Measurements from ENCODE around the gene KRTAP19-8.

KRTAP19-8 gene

DNA sequence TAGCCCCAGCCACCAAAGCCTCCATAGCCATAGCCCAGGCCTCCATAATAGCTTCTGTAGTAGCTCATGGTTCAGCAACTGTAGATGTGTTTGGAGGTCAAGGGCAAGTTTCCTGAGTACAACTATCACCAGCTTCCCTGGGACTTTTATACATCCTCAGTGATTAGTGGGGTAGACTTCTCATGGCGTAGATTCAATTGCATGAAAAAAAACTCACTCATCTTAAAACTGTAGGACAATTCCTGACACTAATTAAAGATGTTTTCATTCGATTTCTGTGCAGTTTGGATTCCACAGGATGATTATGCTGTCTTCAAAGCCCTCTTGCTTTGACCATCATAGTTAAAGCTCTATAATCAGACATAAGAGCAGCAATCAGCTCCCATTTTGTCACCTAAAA, at the start of gene KRTAP19-8:
KRTAP19-8 (minus strand) TSS at position 101 of the 400 bp plus-strand sequence; CDS start at position 68, 33 bp downstream.
- no peaks in the 10 kb centered on the region for H3K4me1 Mint-ChIP-seq (ENCODE audit: low read depth)
- peaks cover 10% of the 10 kb centered on the region for H3K27me3 Mint-ChIP-seq (ENCODE audit: low read depth)
- H3K36me3 Mint-ChIP-seq (ENCODE audit: low read depth) = no peaks in the 10 kb centered on the region
- H3K4me3 Mint-ChIP-seq = no peak within 1 kb of the TSS
- H3K9me3 Mint-ChIP-seq = no peaks in the 10 kb centered on the region
- no peak within 1 kb of the TSS for H3K27ac Mint-ChIP-seq

DNA sequence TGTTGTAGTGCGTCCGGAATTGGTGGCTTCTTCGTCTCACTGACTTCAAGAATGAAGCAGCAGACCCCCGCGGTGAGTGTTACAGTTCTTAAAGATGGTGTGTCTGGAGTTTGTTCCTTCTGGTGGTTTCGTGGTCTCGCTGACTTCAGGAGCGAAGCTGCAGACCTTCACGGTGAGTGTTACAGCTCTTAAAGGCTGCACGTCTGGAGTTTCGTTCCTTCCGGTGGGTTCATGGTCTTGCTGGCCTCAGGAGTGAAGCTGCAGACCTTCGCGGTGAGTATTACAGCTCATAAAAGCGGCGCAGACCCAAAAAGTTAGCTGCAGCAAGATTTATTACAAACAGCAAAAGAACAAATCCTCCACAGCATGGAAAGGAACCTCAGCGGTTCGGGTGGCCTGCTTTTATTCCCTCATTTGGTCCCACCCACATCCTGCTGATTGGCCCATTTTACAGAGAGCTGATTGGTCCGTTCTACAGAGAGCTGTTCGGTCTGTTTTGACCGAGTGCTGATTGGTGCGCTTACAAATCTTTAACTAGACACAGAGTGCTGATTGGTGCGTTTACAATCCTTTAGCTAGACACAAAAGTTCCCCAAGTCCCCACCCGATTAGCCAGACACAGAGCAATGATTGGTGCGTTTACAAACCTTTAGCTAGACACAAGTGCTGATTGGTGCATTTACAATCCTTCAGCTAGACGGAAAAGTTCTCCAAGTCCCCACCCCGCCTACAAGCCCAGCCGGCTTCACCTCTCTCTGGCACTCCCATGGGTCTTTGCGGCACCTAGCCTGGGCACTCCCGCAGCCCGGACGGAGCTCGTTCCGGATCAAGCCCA, 49.6 kb upstream of the KRTAP19-8 start:
- Mint-ChIP-seq H3K36me3 (ENCODE audit: low read depth) (no peaks in the 10 kb centered on the region), H3K9me3 (no peaks in the 10 kb centered on the region), H3K27ac (no peak overlapping the region), H3K4me3 (no peak overlapping the region), H3K27me3 (ENCODE audit: low read depth) (peaks cover 23% of the 10 kb centered on the region), H3K4me1 (ENCODE audit: low read depth) (peaks cover 9% of the 10 kb centered on the region)

DNA sequence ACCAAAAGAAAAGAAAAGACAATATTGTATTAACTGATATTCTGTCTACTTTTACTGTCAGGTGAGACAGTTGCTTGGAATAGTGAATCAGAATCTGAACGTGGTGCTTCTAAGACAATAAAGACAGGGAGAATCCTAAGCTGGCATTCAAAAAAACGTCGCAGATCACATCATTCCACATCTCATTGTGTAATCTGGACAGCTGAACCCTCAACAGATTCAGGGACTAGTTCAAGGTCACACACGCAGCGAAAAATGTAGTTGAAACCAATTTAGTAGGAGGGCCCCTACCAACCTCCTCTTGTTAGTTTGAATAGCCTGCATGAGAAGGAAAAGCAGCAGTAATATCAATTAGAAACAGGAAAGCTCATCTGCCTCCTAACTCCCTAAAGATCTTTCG, 46.4 kb upstream of the KRTAP19-8 start:
- H3K9me3 Mint-ChIP-seq = no peaks in the 10 kb centered on the region

DNA sequence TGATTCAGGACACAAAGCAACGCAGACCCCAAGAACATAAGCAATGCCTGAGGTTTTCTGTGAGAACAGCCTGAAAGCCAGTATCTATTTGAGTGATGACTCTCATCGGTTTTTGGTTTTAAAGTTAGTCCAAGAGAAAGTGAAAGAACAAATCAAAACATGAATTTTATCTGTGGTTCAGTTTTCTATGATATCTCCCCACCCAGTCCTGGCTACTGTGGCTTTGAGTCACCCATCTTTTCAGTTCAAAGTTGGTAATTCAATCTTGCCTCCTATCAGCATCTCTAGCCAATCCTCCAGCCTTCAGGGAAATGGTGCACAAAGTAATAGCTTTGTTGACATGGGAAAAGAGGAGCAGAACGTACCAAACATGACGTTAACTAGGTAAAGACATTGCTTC, 40.5 kb upstream of the KRTAP19-8 start:
- H3K4me3 Mint-ChIP-seq = no peak overlapping the region
- H3K36me3 Mint-ChIP-seq (ENCODE audit: low read depth) = no peaks in the 10 kb centered on the region
- no peaks in the 10 kb centered on the region for H3K9me3 Mint-ChIP-seq
- H3K4me1 Mint-ChIP-seq (ENCODE audit: low read depth) = peaks cover 9% of the 10 kb centered on the region
- H3K27ac Mint-ChIP-seq = no peak overlapping the region
- peaks cover 25% of the 10 kb centered on the region for H3K27me3 Mint-ChIP-seq (ENCODE audit: low read depth)

More for the DNA sequence above, 46.4 kb upstream of the KRTAP19-8 start:
- Mint-ChIP-seq H3K36me3 (ENCODE audit: low read depth) (no peaks in the 10 kb centered on the region), H3K4me3 (no peak overlapping the region), H3K27me3 (ENCODE audit: low read depth) (peaks cover 7% of the 10 kb centered on the region), H3K27ac (no peak overlapping the region), H3K4me1 (ENCODE audit: low read depth) (peaks cover 9% of the 10 kb centered on the region)

GRCh38 chr21:31078216-31078615, 39.9 kb upstream of the KRTAP19-8 start:
- Mint-ChIP-seq H3K27ac (no peak overlapping the region), H3K27me3 (ENCODE audit: low read depth) (peaks cover 30% of the 10 kb centered on the region), H3K4me1 (ENCODE audit: low read depth) (peaks cover 9% of the 10 kb centered on the region), H3K9me3 (no peaks in the 10 kb centered on the region), H3K36me3 (ENCODE audit: low read depth) (no peaks in the 10 kb centered on the region), H3K4me3 (no peak overlapping the region)

DNA sequence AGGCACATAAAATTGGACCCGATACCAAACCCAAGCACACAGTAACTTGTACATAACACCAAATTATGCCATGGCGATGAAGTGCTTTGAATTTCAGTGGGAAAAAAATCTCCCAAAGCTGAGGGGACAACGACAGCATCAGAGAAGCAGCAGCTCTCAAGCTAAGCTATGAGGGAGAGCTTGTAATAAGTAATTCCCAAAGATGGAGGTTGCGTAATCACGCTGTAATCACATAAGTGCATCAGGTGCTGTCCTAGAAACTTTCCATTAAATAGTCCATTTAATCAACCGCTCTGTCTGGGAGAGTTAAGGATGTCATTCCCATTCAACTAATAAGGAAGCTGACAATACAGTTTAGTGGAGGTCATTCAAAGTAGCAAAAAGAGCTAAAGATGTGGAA, 37.6 kb upstream of the KRTAP19-8 start:
- Mint-ChIP-seq H3K36me3 (ENCODE audit: low read depth) (no peaks in the 10 kb centered on the region), H3K4me1 (ENCODE audit: low read depth) (peaks cover 9% of the 10 kb centered on the region), H3K27ac (no peak overlapping the region), H3K9me3 (no peaks in the 10 kb centered on the region), H3K27me3 (ENCODE audit: low read depth) (peaks cover 41% of the 10 kb centered on the region), H3K4me3 (no peak overlapping the region)

DNA sequence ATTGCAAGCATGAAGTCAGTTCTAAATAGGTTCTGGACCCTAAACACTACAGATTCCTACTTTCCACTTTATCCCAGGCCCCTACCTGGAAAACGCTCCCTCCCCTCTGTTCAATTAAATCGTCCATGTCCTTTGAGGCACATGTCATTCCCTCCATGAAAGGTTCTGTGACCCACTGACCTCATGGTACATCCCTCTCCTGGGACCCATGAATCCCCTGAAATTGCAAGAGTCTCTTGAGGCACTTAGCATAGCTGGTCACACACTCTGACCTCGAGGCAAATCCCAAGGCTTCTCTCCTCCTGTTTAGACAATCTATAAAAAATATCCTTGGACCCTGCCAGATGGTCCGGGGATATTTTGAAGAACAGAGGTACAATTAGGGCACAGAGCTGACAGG, 34.3 kb upstream of the KRTAP19-8 start:
- Mint-ChIP-seq H3K27ac (no peak overlapping the region), H3K27me3 (ENCODE audit: low read depth) (peaks cover 51% of the 10 kb centered on the region), H3K9me3 (no peaks in the 10 kb centered on the region), H3K4me1 (ENCODE audit: low read depth) (no peaks in the 10 kb centered on the region), H3K4me3 (no peak overlapping the region), H3K36me3 (ENCODE audit: low read depth) (no peaks in the 10 kb centered on the region)

- Mint-ChIP-seq H3K9me3 (no peaks in the 10 kb centered on the region), H3K36me3 (ENCODE audit: low read depth) (no peaks in the 10 kb centered on the region), H3K27ac (peak overlapping the region; percentile 32), H3K4me3 (no peak overlapping the region), H3K4me1 (ENCODE audit: low read depth) (peaks cover 5% of the 10 kb centered on the region), H3K27me3 (ENCODE audit: low read depth) (peaks cover 9% of the 10 kb centered on the region)
Observed at GRCh38 chr21:31064803-31065202, 26.5 kb upstream of the KRTAP19-8 start.

- Mint-ChIP-seq H3K4me1 (ENCODE audit: low read depth) (no peaks in the 10 kb centered on the region), H3K9me3 (no peaks in the 10 kb centered on the region), H3K27me3 (ENCODE audit: low read depth) (no peaks in the 10 kb centered on the region), H3K4me3 (no peak overlapping the region), H3K36me3 (ENCODE audit: low read depth) (no peaks in the 10 kb centered on the region), H3K27ac (no peak overlapping the region)
Observed at GRCh38 chr21:31052489-31053142, 14.3 kb upstream of the KRTAP19-8 start.

GRCh38 chr21:31050577-31051157, 12.4 kb upstream of the KRTAP19-8 start:
- Mint-ChIP-seq H3K27ac (no peak overlapping the region), H3K36me3 (ENCODE audit: low read depth) (no peaks in the 10 kb centered on the region), H3K4me3 (no peak overlapping the region), H3K4me1 (ENCODE audit: low read depth) (no peaks in the 10 kb centered on the region), H3K27me3 (ENCODE audit: low read depth) (no peaks in the 10 kb centered on the region), H3K9me3 (no peaks in the 10 kb centered on the region)

DNA sequence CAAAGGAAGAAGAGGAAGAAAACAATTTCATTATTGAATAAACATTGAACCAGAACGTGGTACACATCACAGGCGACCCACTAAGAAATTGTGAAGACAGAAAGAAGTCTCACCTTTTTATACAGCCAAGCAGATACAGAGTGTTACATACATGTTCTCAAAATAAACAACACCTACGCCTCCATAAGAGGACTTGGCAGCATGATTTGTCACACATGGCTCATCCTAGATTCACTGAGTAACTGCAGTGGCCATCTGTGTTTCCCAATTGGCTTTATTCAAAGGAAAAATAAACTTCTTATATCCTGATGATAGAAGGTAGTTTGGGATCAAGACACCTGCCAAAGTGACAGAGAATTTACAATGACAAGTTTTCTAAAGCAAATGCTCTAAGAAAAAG, 7.6 kb upstream of the KRTAP19-8 start:
- Mint-ChIP-seq H3K4me3 (no peak overlapping the region), H3K27me3 (ENCODE audit: low read depth) (peaks cover 3% of the 10 kb centered on the region), H3K9me3 (no peaks in the 10 kb centered on the region), H3K36me3 (ENCODE audit: low read depth) (no peaks in the 10 kb centered on the region), H3K27ac (no peak overlapping the region), H3K4me1 (ENCODE audit: low read depth) (no peaks in the 10 kb centered on the region)

- H3K27ac Mint-ChIP-seq = no peak overlapping the region
- no peaks in the 10 kb centered on the region for H3K36me3 Mint-ChIP-seq (ENCODE audit: low read depth)
- no peak overlapping the region for H3K4me3 Mint-ChIP-seq
- H3K9me3 Mint-ChIP-seq = no peaks in the 10 kb centered on the region
- peaks cover 10% of the 10 kb centered on the region for H3K27me3 Mint-ChIP-seq (ENCODE audit: low read depth)
- H3K4me1 Mint-ChIP-seq (ENCODE audit: low read depth) = no peaks in the 10 kb centered on the region
Observed at GRCh38 chr21:31043471-31043870, 5.2 kb upstream of the KRTAP19-8 start.

DNA sequence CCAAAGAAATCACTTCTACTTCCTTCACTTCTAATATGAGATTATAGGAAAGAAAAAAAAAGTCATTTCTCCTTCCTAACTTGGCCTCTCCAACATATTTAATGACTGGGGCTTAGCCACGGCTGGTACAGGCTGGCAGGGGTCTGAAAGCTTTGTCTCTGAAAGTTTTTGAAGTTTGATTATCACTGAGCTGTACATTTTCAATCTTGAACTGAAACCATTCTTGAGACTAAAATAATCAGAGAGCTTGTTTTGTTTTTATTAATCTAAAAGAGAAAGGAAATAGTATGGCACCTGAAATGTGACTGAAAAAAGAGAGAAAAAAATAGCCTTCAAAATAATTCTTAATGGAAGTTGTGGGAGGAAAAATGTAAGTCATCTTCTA, 3.8 kb upstream of the KRTAP19-8 start:
- peaks cover 10% of the 10 kb centered on the region for H3K27me3 Mint-ChIP-seq (ENCODE audit: low read depth)
- H3K9me3 Mint-ChIP-seq = no peaks in the 10 kb centered on the region
- H3K4me3 Mint-ChIP-seq = no peak overlapping the region
- no peaks in the 10 kb centered on the region for H3K36me3 Mint-ChIP-seq (ENCODE audit: low read depth)
- H3K27ac Mint-ChIP-seq = no peak overlapping the region
- no peaks in the 10 kb centered on the region for H3K4me1 Mint-ChIP-seq (ENCODE audit: low read depth)

GRCh38 chr21:31041295-31042079, 3.2 kb upstream of the KRTAP19-8 start:
- Mint-ChIP-seq H3K4me1 (ENCODE audit: low read depth) (no peaks in the 10 kb centered on the region), H3K9me3 (no peaks in the 10 kb centered on the region)

More at GRCh38 chr21:31041295-31042079, 3.2 kb upstream of the KRTAP19-8 start:
- Mint-ChIP-seq H3K36me3 (ENCODE audit: low read depth) (no peaks in the 10 kb centered on the region), H3K27ac (no peak overlapping the region), H3K4me3 (no peak overlapping the region), H3K27me3 (ENCODE audit: low read depth) (peaks cover 10% of the 10 kb centered on the region)

Measured in T-helper 1 cell treated with Interleukin-12 subunit alpha and Interleukin-12 subunit beta and Interleukin-4 antibody, amounts not matched to agents 30 μg/mL and 1 μg/mL, for 36 hours (primary cell).